Ramos (cell line): Measurements from ENCODE around the gene CADPS.

Experiments used
- in situ Hi-C: fragments of 300-500 bp; cut with MboI; formaldehyde crosslinking; loops from one replicate; pipeline ENCODE4 v1.14.3; 2022; ENCODE audit warnings: low sequenced_read_pairs; ENCODE audit not compliant: unreplicated experiment

Gene CADPS

GRCh38 chr3:62542185-62542584 is 333.0 kb downstream of the CADPS start:
- in situ Hi-C loops, result no loop called here

- in situ Hi-C loops, result no loop called here
Observed at GRCh38 chr3:62539762-62540161, 335.5 kb downstream of the CADPS start.

DNA sequence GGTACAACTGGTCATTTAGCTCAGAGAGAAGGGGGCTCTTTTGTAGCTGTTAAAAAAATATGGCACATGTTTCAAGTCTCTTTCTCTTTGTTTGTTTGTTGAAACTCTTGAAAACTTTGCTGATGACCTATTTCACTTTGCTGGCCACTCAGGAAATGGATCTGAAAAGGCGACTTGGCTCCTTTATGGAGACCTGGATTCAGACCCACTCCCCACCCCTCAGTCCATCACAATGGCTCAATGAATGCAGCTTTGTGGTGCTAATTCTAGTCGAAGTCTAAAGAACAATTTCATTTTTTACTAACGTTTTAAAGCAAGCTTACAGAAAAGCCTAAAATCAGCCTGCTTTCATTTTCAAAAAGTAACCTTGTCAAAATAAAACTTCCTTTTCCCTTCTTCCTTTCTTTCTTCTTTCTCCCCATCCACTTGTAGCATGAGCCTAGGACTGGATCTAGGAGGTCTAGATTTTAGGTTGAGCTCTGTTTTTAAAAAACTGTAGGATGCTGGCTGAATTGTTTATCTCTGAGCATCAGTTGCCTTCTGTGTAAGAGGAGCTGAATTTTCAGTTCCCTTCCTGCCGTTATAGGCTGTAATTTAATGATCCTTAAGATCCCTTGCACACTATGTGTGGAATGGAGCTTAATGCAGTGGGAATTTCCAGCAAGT is 336.4 kb downstream of the CADPS start:
- in situ Hi-C loops, result no loop called here

DNA sequence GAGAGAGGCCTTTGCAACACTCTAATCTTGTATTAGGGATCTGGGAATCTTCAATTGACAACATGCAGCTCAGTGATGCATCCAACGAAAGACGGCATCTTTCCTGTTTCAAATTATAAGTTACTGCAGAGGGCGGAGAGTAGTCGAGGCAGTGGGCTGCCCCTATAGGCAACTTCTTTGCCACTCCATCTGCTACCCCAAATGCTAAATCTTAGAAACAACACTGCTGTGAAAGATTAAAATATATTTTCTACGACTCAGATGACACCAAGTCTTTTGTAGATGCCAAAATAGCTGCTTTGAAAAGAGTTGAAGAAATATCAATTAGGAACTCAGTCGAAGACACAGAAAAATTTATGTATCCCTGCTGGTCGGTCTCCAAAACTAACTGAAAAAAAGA is 340.9 kb downstream of the CADPS start:
- in situ Hi-C loops, result no loop called here

- in situ Hi-C loops, result no loop called here
Observed at GRCh38 chr3:62532796-62533195, 342.4 kb downstream of the CADPS start.

DNA sequence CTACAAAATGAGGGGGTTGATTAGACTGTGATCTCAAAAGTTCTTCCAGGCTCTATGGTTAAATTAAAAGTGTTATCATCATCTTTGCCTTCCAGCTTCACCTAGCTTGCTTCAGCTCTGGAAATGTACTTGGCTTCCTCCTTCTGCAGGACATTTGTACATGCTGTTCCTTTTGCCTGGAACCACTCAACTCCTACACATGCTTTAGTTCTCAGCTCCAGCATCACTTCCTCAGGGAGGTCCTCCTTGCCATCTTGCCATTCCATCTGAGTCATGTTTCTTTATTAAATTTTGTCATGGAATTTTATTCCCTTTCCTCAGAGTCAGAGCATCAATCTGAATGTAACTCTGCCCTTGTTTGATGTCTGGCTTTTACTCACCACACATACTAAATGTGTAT is 343.2 kb downstream of the CADPS start:
- in situ Hi-C loops, result no loop called here

DNA sequence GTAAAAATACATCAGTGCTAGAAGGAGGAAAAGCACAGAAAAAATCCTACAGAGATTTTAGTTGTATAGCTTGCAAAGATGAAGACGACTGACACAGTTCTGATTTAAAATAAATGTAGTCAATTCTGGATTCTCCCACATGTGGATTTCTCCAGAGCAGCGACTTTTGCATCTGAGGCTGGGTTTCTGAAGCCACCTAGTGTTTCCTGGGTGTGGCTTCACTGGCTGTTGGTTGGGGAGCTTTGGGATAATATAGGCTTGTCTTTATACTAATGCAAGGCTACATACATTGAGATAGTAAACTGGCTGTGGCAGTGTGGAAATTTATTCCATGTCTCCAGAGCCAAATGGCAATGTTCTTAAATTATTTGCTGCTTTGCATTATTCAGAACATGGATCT is 343.7 kb downstream of the CADPS start:
- in situ Hi-C loops, result no loop called here

DNA sequence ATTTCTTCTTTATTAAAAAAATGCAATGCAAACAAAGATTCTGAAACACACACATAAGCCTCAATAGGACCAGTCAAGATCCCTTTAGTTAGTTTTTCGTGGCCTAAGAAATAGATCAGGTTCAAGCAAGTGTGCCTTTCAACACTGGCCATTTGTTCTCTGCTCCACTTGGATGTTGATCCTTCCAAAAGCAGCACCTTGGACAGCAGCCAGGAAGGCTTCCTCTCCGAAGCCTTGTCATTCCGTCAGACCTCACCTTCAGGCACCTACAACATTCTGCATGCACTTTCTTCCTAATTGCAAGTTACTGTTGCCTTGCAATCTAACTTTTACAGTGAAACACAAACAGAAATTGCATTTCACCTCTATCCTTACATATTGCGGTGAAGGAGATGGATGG is 346.0 kb downstream of the CADPS start:
- in situ Hi-C loops, result no loop called here

- in situ Hi-C loops, result no loop called here
Observed at GRCh38 chr3:62527474-62527873, 347.7 kb downstream of the CADPS start.

DNA sequence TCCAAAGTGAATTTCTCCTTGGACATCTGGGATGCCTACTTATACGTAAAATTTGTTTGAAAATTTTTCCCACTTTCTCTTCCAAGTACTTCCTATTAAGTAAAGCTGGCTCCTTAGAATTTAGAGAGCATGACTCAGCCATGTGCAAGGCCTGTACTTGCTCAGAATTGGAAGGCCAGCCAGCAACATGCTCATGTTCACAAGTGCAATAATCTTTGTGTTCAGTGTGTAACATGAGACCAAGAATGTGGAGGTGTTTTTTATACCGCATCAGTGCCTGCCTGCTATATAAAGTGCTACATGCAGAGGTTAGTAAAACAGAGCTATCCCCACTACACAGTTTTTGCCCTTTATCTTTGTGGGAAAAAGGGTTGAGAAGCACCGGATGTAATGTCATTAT is 349.9 kb downstream of the CADPS start:
- in situ Hi-C loops, result no loop called here

DNA sequence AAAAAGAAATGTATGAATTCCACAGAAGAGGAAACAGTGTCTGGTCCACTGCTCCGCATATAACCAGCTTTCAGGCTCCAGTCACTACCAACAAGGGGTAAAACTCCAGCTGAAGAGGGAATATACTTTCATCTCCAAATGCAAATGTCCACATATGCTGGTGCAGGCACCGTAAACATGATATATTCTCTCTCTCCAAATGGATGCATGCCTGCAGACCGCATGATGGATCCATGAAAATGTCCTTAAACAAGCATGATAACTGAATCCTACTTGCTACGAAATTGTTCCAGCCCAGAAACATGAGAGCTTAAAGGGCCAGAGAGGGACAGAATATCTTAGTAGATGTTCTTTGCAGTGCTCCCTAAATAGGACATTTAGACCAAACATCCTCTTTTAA is 351.5 kb downstream of the CADPS start:
- in situ Hi-C loops, result no loop called here

DNA sequence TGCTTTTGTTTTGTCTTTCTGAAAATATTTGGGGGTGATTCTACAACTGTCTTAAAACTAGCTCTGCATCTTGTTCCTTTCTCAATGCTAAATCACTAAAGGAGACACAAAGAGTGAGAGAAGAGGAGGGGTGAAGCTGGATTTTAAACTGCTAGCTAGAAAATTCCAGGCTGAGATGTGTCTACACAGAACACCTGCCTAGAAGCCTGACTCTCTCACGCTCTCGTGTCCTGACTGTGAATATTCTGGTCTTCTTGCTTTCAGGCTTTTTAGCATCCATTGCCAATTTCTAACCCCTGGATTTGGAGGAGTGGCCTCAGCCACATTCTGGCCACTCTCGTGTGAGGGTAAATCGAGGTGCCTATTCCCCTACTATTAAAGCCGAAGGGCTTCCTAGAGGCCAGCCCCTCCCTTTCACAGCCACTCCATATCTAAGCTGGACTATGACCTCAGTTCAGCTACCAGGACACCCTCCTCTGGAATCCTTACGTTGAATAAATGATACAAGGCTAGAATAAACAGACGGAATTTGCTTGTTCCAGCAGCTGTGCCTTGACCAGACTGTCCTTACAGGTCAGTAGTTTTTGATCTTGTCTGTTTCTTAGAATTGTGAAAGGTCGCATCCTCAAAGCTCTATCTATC is 353.6 kb downstream of the CADPS start:
- in situ Hi-C loops, result no loop called here

- in situ Hi-C loops, result no loop called here
Observed at GRCh38 chr3:62503516-62503915, 371.7 kb downstream of the CADPS start.

GRCh38 chr3:62502315-62503300 is 372.6 kb downstream of the CADPS start:
- in situ Hi-C loops, result no loop called here

- in situ Hi-C loops, result no loop called here
Observed at GRCh38 chr3:62501289-62501668, 373.9 kb downstream of the CADPS start.

DNA sequence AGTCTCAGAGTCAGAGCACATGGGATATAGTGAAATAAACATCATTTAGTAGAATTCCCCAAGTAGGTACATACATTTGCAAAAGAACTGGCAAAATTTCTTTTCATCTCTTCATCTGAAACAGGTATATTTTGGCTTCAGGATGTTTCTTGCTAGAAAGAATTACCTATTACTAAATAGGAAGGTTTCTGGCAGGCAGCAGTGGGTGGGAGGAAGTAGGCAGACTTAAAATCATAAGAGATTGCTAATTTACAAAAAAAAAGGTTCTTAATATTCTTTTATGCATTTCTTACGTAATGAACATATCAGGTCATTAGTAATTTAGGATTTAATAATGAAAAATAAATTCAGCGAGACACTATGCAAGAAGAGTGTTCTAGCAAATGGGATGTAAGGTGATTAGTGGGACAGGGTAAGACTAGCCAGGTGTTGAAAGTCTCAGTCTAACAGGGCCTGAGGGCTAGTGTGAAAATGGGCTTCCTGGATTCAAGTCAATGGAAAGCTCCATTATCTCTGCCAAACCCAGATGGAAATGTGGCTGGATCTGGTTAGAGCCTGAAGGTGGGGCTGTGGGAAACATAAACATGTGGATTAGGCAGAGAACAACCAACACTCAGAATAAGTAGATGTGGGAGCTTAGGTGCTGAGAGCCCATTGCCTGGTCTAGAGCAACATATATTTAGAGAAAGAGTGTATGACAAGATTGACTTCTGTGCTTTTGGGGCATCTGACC is 374.5 kb downstream of the CADPS start:
- in situ Hi-C loops, result no loop called here

- in situ Hi-C loops, result no loop called here
Observed at GRCh38 chr3:62497156-62497555, 378.1 kb downstream of the CADPS start.

DNA sequence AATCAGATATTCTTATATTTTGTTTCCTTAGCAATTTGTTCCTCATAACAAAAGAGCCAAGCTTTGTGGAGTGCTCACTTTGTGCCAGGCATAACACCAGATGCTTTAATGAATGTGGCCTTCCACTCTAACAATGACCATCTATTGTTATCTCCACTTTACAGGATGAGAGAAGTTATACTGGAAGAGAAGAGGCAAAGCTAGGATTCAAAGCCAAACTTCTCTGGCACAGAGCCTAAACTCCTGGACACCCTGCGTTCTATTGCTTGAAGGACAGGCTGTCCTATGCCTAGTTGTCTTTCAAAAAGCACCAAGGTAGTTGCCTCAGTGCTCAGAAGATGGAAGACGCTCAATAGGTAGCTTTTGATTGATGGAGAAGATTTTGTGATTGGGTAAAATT is 378.7 kb downstream of the CADPS start:
- in situ Hi-C loops, result no loop called here

- in situ Hi-C loops, result no loop called here
Observed at GRCh38 chr3:62493109-62493801, 382.0 kb downstream of the CADPS start.

DNA sequence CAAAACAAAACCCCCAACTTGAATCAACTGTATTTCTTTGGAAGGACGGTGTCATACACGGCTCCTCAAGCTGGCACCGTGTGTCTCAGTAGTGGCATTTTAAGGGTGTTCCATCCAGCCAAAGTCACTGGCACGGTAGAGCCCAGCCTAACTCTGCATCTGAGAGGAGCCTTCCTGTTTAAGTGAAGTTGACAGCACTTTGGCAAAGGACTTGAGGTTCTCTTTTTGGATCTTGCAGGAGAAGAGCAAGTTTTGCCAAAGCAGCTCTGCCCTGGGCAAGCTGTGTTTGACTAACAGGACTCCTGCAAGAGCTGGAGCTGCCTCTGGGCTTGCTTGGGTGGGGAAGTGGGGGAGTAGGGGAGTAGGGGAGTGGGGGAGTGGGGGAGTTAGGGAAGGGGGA is 392.3 kb downstream of the CADPS start:
- in situ Hi-C loops, result no loop called here
